Measurements from ENCODE around the gene TP53I13.

Gene TP53I13

GRCh38 chr17:29611351-29612093 lies 43.0 kb downstream of the TP53I13 start:
- TF ChIP-seq SP1 (IDR thresholded peaks at IDR 0.05) = no peak
- TF ChIP-seq TARDBP (IDR thresholded peaks at IDR 0.05) = no peak
- TF ChIP-seq ELF4 (IDR thresholded peaks at IDR 0.05) = no peak
- ChIA-PET POLR2A (interaction anchor here (1.1 kb wide), 1 partner anchor 10 kb away, joined by 3 read pairs; no protein-coding TSS in a partner anchor), CTCF (no interaction called here)
- DNase-seq (ENCODE audit: extremely low spot score) = no peak

GRCh38 chr17:29612094-29612403 lies 43.5 kb downstream of the TP53I13 start:
- TF ChIP-seq L3MBTL2 (conservative IDR thresholded peaks at IDR 0.05) = no peak
- no peak for TF ChIP-seq CTBP1 (IDR thresholded peaks at IDR 0.05; ENCODE audit: borderline replicate concordance)
- TF ChIP-seq TARDBP (IDR thresholded peaks at IDR 0.05) = no peak
- no peak for TF ChIP-seq ELF4 (IDR thresholded peaks at IDR 0.05)
- no peak for TF ChIP-seq FOXM1 (IDR thresholded peaks at IDR 0.05; ENCODE audit: borderline replicate concordance)
- no peak for TF ChIP-seq FOXK2 (IDR thresholded peaks at IDR 0.05)
- no peak for TF ChIP-seq ARNT (IDR thresholded peaks at IDR 0.05)
- TF ChIP-seq SP1 (IDR thresholded peaks at IDR 0.05) = no peak
- no peak for TF ChIP-seq BHLHE40 (IDR thresholded peaks at IDR 0.05; ENCODE audit: borderline replicate concordance)
- TF ChIP-seq HDGF (IDR thresholded peaks at IDR 0.05; ENCODE audit: borderline replicate concordance) = no peak
- no peak for TF ChIP-seq FOXA1 (IDR thresholded peaks at IDR 0.05)
- no peak for TF ChIP-seq NFRKB (IDR thresholded peaks at IDR 0.05)
- TF ChIP-seq LEF1 (IDR thresholded peaks at IDR 0.05; ENCODE audit: borderline replicate concordance) = no peak
- TF ChIP-seq, protein P1, sequence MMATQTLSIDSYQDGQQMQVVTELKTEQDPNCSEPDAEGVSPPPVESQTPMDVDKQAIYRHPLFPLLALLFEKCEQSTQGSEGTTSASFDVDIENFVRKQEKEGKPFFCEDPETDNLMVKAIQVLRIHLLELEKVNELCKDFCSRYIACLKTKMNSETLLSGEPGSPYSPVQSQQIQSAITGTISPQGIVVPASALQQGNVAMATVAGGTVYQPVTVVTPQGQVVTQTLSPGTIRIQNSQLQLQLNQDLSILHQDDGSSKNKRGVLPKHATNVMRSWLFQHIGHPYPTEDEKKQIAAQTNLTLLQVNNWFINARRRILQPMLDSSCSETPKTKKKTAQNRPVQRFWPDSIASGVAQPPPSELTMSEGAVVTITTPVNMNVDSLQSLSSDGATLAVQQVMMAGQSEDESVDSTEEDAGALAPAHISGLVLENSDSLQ (IDR thresholded peaks at IDR 0.05) = no peak
- no peak for TF ChIP-seq ZNF384 (IDR thresholded peaks at IDR 0.05)
- no peak for TF ChIP-seq SUZ12 (IDR thresholded peaks at IDR 0.05)
- ChIA-PET CTCF (no interaction called here), POLR2A (no interaction called here)
- DNase-seq (ENCODE audit: extremely low spot score) = no peak

DNA sequence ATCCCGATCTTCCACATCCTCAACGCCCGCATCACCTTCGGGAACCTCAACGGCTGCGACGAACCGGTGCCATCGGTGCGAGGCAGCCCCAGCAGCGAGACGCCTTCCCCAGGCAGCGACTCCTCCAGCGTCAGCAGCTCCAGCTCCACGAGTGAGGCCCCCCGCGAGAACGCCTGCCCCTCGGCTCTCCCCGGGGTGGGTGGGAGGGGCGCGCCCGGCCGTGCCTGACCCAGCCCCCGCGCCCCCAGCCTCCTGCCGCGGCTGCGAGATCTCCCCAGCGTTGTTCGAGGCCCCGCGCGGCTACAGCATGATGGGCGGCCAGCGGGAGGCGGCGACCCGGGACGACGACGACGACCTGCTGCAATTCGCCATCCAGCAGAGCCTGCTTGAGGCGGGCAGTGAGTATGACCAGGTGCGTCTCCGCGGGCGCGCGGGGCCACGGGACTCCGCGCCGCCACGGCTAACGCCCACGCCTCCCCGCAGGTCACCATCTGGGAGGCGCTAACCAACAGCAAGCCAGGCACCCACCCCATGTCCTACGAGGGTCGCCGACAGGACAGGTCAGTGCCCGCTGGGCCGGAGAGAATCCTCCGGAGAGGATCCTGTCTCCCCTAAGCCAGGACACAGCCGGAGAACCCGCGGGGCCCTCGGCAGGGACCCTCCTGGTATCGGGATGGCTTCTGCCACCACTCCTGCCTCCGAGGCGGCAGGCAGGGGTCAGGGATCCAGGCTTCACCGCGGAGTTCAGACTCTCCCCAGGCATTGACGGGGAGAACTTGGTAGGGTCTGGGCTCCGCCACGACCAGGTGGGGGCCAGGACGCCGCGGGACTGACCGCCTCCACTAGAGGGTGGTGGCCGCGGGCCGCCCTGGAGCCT lies 44.1 kb downstream of the TP53I13 start:
- POLR2A ChIA-PET = no interaction called here
- no peak for TF ChIP-seq LEF1 (IDR thresholded peaks at IDR 0.05; ENCODE audit: borderline replicate concordance)
- TF ChIP-seq SUZ12 (IDR thresholded peaks at IDR 0.05) = no peak
- no peak for TF ChIP-seq L3MBTL2 (conservative IDR thresholded peaks at IDR 0.05)
- no peak for TF ChIP-seq SP1 (IDR thresholded peaks at IDR 0.05)
- no peak for TF ChIP-seq HDGF (IDR thresholded peaks at IDR 0.05; ENCODE audit: borderline replicate concordance)
- TF ChIP-seq NFRKB (IDR thresholded peaks at IDR 0.05) = no peak
- no peak for TF ChIP-seq TARDBP (IDR thresholded peaks at IDR 0.05)
- TF ChIP-seq FOXM1 (IDR thresholded peaks at IDR 0.05; ENCODE audit: borderline replicate concordance) = no peak
- no peak for TF ChIP-seq FOXA1 (IDR thresholded peaks at IDR 0.05)
- TF ChIP-seq, protein P1 (IDR thresholded peaks at IDR 0.05) = no peak
- TF ChIP-seq ARNT (IDR thresholded peaks at IDR 0.05) = no peak
- TF ChIP-seq FOXK2 (IDR thresholded peaks at IDR 0.05) = no peak
- TF ChIP-seq ZNF384 (IDR thresholded peaks at IDR 0.05) = no peak
- TF ChIP-seq ELF4 (IDR thresholded peaks at IDR 0.05) = no peak
- CTCF ChIA-PET = no interaction called here
- no peak for DNase-seq (ENCODE audit: extremely low spot score)

- POLR2A ChIA-PET = no interaction called here
- TF ChIP-seq NFRKB (IDR thresholded peaks at IDR 0.05) (no peak), BHLHE40 (IDR thresholded peaks at IDR 0.05; ENCODE audit: borderline replicate concordance) (no peak), SUZ12 (IDR thresholded peaks at IDR 0.05) (no peak), ELF4 (IDR thresholded peaks at IDR 0.05) (no peak), ZNF384 (IDR thresholded peaks at IDR 0.05) (no peak), HDGF (IDR thresholded peaks at IDR 0.05; ENCODE audit: borderline replicate concordance) (no peak), FOXK2 (IDR thresholded peaks at IDR 0.05) (no peak), ARNT (IDR thresholded peaks at IDR 0.05) (no peak), TARDBP (IDR thresholded peaks at IDR 0.05) (no peak), SP1 (IDR thresholded peaks at IDR 0.05) (no peak), L3MBTL2 (conservative IDR thresholded peaks at IDR 0.05) (no peak), CTBP1 (IDR thresholded peaks at IDR 0.05; ENCODE audit: borderline replicate concordance) (no peak), FOXA1 (IDR thresholded peaks at IDR 0.05) (no peak)
- TF ChIP-seq, protein P1 (IDR thresholded peaks at IDR 0.05) = no peak
- no peak for DNase-seq (ENCODE audit: extremely low spot score)
- CTCF ChIA-PET = no interaction called here
Observed at GRCh38 chr17:29613352-29613837, 44.9 kb downstream of the TP53I13 start.

- no peak for DNase-seq (ENCODE audit: extremely low spot score)
- TF ChIP-seq CTBP1 (IDR thresholded peaks at IDR 0.05; ENCODE audit: borderline replicate concordance) (no peak), ARNT (IDR thresholded peaks at IDR 0.05) (no peak), FOXK2 (IDR thresholded peaks at IDR 0.05) (no peak), LEF1 (IDR thresholded peaks at IDR 0.05; ENCODE audit: borderline replicate concordance) (no peak), ZNF384 (IDR thresholded peaks at IDR 0.05) (no peak), L3MBTL2 (conservative IDR thresholded peaks at IDR 0.05) (no peak), ELF4 (IDR thresholded peaks at IDR 0.05) (no peak), SUZ12 (IDR thresholded peaks at IDR 0.05) (no peak), BHLHE40 (IDR thresholded peaks at IDR 0.05; ENCODE audit: borderline replicate concordance) (no peak)
- TF ChIP-seq, protein P1 (IDR thresholded peaks at IDR 0.05) = no peak
- ChIA-PET CTCF (no interaction called here), POLR2A (no interaction called here)
Observed at GRCh38 chr17:29613856-29614255, 45.4 kb downstream of the TP53I13 start.
